PC-9 (cell line): ENCODE results near the gene NRIP1.

Source experiments
- EZH2 ChIP-seq: fragments of 200-600 bp; sonication (generic); IDR thresholded peaks from 2 replicates; pipeline ENCODE4 v1.8.0; 2017; ENCODE audit warnings: antibody characterized with exemption, low read depth
- TF ChIP-seq, protein P1 (sequence below): fragments of 200-600 bp; sonication (generic); conservative IDR thresholded peaks from 2 replicates; pipeline ENCODE4 v1.6.1; 2017; ENCODE audit warnings: mixed run types, antibody characterized with exemption, mild to moderate bottlenecking, moderate library complexity

DNA sequence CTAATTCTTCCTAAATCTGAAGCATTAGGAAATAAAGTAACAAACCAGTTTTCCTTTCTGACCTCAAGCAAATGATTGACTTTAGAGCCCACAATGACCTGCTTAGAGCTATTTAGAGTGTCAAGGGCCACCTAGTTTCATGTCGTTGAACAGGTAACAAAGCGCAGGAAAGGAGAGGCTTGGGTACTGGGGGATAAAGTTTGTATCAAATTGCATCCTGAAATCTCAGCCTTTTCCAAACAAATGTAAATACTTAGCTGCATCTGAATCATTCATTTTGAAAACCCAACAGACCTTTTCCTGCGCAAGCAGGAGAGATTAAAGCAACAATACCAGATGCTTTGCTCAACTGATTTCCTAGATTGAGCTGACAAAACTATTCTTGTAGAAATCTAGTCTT is 121.2 kb downstream of the NRIP1 start:
- no peak for TF ChIP-seq EZH2
- TF ChIP-seq, protein P1, sequence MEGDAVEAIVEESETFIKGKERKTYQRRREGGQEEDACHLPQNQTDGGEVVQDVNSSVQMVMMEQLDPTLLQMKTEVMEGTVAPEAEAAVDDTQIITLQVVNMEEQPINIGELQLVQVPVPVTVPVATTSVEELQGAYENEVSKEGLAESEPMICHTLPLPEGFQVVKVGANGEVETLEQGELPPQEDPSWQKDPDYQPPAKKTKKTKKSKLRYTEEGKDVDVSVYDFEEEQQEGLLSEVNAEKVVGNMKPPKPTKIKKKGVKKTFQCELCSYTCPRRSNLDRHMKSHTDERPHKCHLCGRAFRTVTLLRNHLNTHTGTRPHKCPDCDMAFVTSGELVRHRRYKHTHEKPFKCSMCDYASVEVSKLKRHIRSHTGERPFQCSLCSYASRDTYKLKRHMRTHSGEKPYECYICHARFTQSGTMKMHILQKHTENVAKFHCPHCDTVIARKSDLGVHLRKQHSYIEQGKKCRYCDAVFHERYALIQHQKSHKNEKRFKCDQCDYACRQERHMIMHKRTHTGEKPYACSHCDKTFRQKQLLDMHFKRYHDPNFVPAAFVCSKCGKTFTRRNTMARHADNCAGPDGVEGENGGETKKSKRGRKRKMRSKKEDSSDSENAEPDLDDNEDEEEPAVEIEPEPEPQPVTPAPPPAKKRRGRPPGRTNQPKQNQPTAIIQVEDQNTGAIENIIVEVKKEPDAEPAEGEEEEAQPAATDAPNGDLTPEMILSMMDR, result no peak
